GM21381 (cell line): ENCODE data around the gene ARL5C.

ENCODE experiments used
- ATAC-seq: cut with Tn5 transposase; IDR thresholded peaks from one replicate; pipeline ENCODE4 v1.9.1; 2021; ENCODE audit warnings: mild to moderate bottlenecking, moderate library complexity; ENCODE audit not compliant: unreplicated experiment

The ARL5C gene

GRCh38 chr17:39110435-39111136 is 55.4 kb downstream of the ARL5C start:
- ATAC-seq = no peak

- no peak for ATAC-seq
Measured at GRCh38 chr17:39108461-39109375, 57.2 kb downstream of the ARL5C start.

- no peak for ATAC-seq
Measured at GRCh38 chr17:39107973-39108372, 58.0 kb downstream of the ARL5C start.

- no peak for ATAC-seq
Measured at GRCh38 chr17:39107155-39107554, 58.8 kb downstream of the ARL5C start.
